ENCODE data around the gene MSX1. TPM values are rescaled to one million over a fixed set of nuclear protein-coding genes. Genes with fewer than 3 reads are reported as not detected.

Gene MSX1
- total and polyA plus RNA-seq, 2 donors (not counting 3 experiments of a cell fraction or from before 2014, with no cell fraction given): 5.0 to 6.2 TPM

- Histone ChIP-seq H3K4me2 (ENCODE audit: insufficient read depth, low read length) (no peak overlapping the region), H3K4me3 (replicated peaks in 1 of 3; ENCODE audit: insufficient read depth in 1 of 3, low read depth in 1 of 3, low read length in 3 of 3) (no peak overlapping the region), H3K9ac (replicated peaks; ENCODE audit: extremely low read depth, insufficient read depth, low read length) (no peak overlapping the region), H3K79me2 (ENCODE audit: control insufficient read depth, insufficient read depth, low read length) (no peaks in the 10 kb centered on the region), H4K20me1 (replicated peaks; ENCODE audit: control insufficient read depth, extremely low read depth, insufficient read depth, low read length) (no peaks in the 10 kb centered on the region), H2AFZ (ENCODE audit: low read depth, low read length) (no peak overlapping the region), H3K9me1 (replicated peaks; ENCODE audit: control insufficient read depth, extremely low read depth, insufficient read depth, low read length) (no peaks in the 10 kb centered on the region), H3K9me3 (replicated peaks; ENCODE audit: control insufficient read depth, insufficient read depth, low read length) (no peaks in the 10 kb centered on the region), H3K27me3 (ENCODE audit: control insufficient read depth in 2 of 2, insufficient read depth in 2 of 2, low read length in 2 of 2) (peaks cover 0 to 2% of the 10 kb centered on the region in 2 experiments), H3K36me3 (ENCODE audit: control insufficient read depth in 2 of 2, extremely low read depth in 1 of 2, insufficient read depth in 2 of 2, low read length in 2 of 2) (no peaks in the 10 kb centered on the region), H3K27ac (ENCODE audit: insufficient read depth, low read depth, low read length) (no peak overlapping the region), H3K4me1 (ENCODE audit: control insufficient read depth, extremely low read depth, insufficient read depth, low read length) (no peaks in the 10 kb centered on the region)
- DNase-seq (ENCODE audit: low read depth, low spot score) (no peak), FAIRE-seq (no peak)
- BruUV-seq (replicated peaks): no TSS peak
- ChIA-PET POLR2A (no interaction called here), CTCF (interaction anchor here (2.2 kb wide), 1 partner anchor 9 kb away, joined by 7 read pairs; no protein-coding TSS in a partner anchor)
- dilution Hi-C loops (cut with MboI; ENCODE audit: extremely low pct_ligation_motif_present, low sequenced_read_pairs): no loop called here
- TF ChIP-seq MYC (IDR thresholded peaks at IDR 0.05; ENCODE audit: low read depth, low read length) (no peak), EZH2 (IDR thresholded peaks at IDR 0.05; ENCODE audit: borderline replicate concordance, low read depth, low read length, severe bottlenecking) (no peak), JUN (IDR thresholded peaks at IDR 0.05; ENCODE audit: borderline replicate concordance, insufficient read depth, insufficient read length, low read depth) (no peak), POLR2AphosphoS5 (IDR thresholded peaks at IDR 0.05; ENCODE audit: insufficient read depth, low read depth, low read length) (no peak)
- intact Hi-C loops (cut with micrococcal nuclease): no loop called here
Observed at GRCh38 chr4:4884611-4885010, 25.1 kb downstream of the MSX1 start.

GRCh38 chr4:4887426-4887825 is 28.0 kb downstream of the MSX1 start:
- intact Hi-C loops (cut with micrococcal nuclease): no loop called here
- dilution Hi-C loops (cut with MboI; ENCODE audit: extremely low pct_ligation_motif_present, low sequenced_read_pairs): no loop called here
- DNase-seq (ENCODE audit: low read depth, low spot score) (no peak), FAIRE-seq (no peak)
- H3K9ac ChIP-seq (replicated peaks; ENCODE audit: extremely low read depth, insufficient read depth, low read length): no peak overlapping the region
- POLR2A ChIA-PET: no interaction called here
- no peaks in the 10 kb centered on the region for H3K9me3 ChIP-seq (replicated peaks; ENCODE audit: control insufficient read depth, insufficient read depth, low read length)
- no TSS peak for BruUV-seq (replicated peaks)
- no peak overlapping the region for H3K4me3 ChIP-seq (replicated peaks in 1 of 3; ENCODE audit: insufficient read depth in 1 of 3, low read depth in 1 of 3, low read length in 3 of 3)
- no peak overlapping the region for H3K4me2 ChIP-seq (ENCODE audit: insufficient read depth, low read length)
- CTCF ChIA-PET: no interaction called here
- H3K27me3 ChIP-seq (ENCODE audit: control insufficient read depth in 2 of 2, insufficient read depth in 2 of 2, low read length in 2 of 2): peaks cover 0 to 2% of the 10 kb centered on the region in 2 experiments
- no peak overlapping the region for H2AFZ ChIP-seq (ENCODE audit: low read depth, low read length)
- H3K79me2 ChIP-seq (ENCODE audit: control insufficient read depth, insufficient read depth, low read length): no peaks in the 10 kb centered on the region
- no peaks in the 10 kb centered on the region for H3K4me1 ChIP-seq (ENCODE audit: control insufficient read depth, extremely low read depth, insufficient read depth, low read length)
- TF ChIP-seq POLR2A (IDR thresholded peaks at IDR 0.05; ENCODE audit: low read depth, low read length) (no peak), MYC (IDR thresholded peaks at IDR 0.05; ENCODE audit: low read depth, low read length) (no peak), MAX (IDR thresholded peaks at IDR 0.05; ENCODE audit: insufficient read depth, insufficient read length) (no peak), GATA2 (IDR thresholded peaks at IDR 0.05; ENCODE audit: insufficient read depth, insufficient read length, low read depth, low read length) (no peak)
- no peaks in the 10 kb centered on the region for H3K36me3 ChIP-seq (ENCODE audit: control insufficient read depth in 2 of 2, extremely low read depth in 1 of 2, insufficient read depth in 2 of 2, low read length in 2 of 2)
- no peaks in the 10 kb centered on the region for H4K20me1 ChIP-seq (replicated peaks; ENCODE audit: control insufficient read depth, extremely low read depth, insufficient read depth, low read length)
- no peak overlapping the region for H3K27ac ChIP-seq (ENCODE audit: insufficient read depth, low read depth, low read length)
- H3K9me1 ChIP-seq (replicated peaks; ENCODE audit: control insufficient read depth, extremely low read depth, insufficient read depth, low read length): no peaks in the 10 kb centered on the region
